Stimulated activated CD8-positive, alpha-beta memory T cell treated with anti-CD3 and anti-CD28 coated beads, Interleukin-12 subunit alpha, Interleukin-12 subunit beta, amount 100 ng/mL, for 1 hour (primary cell): ENCODE measurements around the gene HLA-DRA.

Experiments
- DNase-seq: peaks from one replicate; pipeline ENCODE4 v3.0.0-alpha.2; 2020; ENCODE audit warnings: low read depth

Gene HLA-DRA

DNA sequence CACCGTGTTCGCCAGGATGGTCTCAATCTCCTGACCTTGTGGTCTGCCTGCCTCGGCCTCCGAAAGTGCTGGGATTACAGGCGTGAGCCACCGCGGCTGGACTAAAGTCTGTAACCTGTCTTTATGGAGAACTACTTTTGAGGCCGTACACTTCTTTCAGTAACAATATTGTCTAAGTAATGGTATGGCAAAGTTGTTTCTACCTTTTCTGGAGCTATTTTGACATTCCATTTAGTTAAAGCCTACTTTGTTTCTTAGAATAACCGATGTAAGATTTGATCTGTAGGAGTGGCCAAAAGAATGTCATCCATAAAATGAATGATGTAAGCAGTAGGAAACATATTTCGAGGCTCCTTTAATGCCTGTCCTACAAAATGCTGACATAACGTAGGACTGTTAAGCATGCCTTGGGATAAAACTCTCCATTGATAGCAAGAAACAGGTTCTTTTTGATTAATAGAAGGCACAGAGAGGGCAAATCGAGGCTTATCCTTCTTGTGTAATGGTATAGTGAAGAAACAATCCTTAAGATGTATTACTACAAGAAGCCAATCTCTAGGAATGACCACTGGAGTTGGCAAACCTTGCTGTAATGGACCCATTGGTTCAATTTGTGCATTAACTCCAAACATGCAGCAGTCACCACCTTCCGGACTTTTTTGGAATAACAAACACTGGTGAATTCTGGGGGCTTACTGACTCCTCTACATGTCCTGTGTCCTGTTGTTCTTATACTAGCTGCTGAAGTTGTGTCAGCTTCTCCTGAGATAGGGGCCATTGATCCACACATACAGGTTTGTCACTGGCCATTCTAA is 35.9 kb downstream of the HLA-DRA start:
- no peak for DNase-seq

DNA sequence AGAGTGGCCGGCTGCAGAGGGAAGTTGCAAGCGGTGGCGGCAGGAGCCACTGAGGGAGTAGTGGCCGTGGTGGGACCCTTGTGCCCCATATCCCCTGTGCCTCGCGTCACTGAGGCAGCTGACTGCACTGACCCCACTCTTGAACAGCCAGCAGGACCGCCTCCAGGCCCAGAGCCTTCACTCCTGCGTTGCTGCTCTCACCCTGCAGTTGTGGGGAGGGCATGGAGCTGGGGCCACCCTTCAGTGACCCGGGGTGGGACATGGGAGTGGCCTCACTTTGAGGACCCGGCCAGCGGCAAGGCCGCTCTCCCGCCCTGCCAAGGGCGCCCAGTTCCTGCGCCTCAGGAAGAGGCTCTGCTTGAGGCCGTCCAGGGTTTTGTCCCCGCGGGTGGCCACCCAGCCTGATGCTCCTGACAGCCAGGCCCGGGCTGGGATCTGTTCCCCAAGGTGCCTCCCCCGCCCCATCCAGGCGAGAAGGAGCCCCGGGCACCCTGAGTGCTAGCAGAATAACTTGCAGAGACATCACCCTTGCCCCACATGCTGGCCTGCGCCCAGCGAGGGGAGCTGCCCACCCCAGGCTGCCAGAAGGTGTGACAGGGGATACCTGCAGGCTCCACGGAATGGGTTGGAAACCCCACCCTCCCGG is 44.4 kb downstream of the HLA-DRA start:
- no peak for DNase-seq

DNA sequence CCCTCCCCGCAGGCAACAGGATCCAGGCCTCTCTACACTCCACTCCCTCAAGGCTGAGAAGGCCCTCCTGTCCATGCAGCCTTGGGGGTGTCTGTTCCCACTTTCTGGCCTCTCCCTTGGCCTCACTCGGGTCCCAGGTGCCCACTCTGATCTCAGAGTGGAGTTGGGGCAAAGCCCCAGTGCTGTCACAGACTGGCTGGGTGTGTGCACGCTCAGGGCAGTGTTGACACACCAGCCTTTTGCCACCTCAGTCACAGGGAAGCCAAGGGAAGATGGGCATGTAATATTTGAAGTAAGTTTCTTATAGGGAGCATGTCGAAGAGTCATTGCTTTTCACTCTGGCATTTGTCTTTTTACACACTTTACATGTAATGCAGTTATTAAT is 44.9 kb downstream of the HLA-DRA start:
- no peak for DNase-seq

DNA sequence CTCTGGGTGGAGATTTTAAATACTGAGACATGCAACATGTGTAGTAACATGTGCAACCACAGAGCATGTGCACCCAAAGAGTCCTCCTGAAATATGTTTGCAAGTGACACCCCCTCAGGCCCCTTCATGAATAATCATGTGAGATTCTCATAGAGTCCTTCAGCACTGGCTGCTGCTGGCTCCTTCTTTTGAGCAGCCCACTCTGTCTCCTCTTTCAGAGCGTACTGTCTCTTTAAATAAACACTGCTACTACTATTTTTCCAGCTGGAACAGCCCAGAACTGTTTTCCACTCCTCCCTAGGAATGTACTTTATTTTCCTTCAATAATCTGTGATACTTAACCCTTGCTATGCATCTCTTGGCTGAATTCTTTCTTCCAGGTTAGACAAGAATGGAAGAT is 48.4 kb downstream of the HLA-DRA start:
- DNase-seq, result no peak

DNA sequence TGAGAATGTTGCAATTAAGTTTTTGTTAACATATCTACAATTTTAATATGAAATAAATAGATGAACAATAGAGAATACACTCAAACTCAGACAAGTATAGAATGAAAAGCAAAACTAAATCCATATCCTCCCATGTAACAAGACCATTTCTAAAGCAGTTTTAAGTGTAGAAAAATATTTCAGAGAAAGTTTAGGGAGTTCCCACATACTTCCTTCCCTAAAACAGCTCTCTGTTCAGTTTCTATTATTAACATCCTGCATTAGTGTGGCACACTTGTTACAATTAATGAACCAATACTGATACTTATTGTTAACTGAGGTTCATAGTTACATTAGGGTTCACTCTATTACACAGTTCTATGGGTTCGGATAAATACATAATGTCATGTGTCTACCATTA is 52.0 kb downstream of the HLA-DRA start:
- DNase-seq, result no peak

DNA sequence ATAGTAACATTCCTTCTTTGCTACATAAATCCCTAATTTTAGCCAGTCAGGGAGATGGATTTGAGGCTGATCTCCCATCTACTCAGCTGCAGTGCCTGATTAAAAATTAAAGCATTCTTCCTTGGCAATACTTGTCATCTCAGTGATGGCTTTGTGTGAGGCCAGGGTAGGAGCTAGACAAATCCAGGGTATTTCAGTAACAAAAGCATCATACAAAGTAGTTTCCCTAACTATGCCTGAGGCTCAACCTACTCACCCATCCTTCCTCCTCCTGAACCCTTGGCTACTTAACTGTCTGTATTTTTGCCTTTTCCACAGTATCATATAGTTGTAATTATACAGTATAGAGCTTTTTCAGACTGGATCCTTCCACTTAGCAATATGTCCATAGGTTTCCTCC is 52.7 kb downstream of the HLA-DRA start:
- no peak for DNase-seq
